ENCODE measurements around the gene NTRK3. TPM values are rescaled to one million over a fixed set of nuclear protein-coding genes. Genes with fewer than 3 reads are reported as not detected.
"Not testable (repeated sequence)": the region's sequence is repeated elsewhere in the genome, so short reads cannot be mapped to it uniquely, and the experiment has no call there.

The NTRK3 gene
- total RNA-seq, 2 donors from 2014 or later, result not detected

- H3K9me3 ChIP-seq (ENCODE audit: control insufficient read depth, low read length, poor library complexity, severe bottlenecking), result no peaks in the 10 kb centered on the region
- no peak for ATAC-seq
- H3K36me3 Mint-ChIP-seq (ENCODE audit: low read depth), result no peaks in the 10 kb centered on the region
- no peaks in the 10 kb centered on the region for H3K4me1 Mint-ChIP-seq
- peaks cover 12% of the 10 kb centered on the region for H3K27me3 Mint-ChIP-seq
- no peak overlapping the region for H3K27ac Mint-ChIP-seq
- no peak for DNase-seq
- no peak overlapping the region for H3K4me3 Mint-ChIP-seq
These were observed 384.7 kb downstream of the NTRK3 start for GRCh38 chr15:87871731-87872320.

DNA sequence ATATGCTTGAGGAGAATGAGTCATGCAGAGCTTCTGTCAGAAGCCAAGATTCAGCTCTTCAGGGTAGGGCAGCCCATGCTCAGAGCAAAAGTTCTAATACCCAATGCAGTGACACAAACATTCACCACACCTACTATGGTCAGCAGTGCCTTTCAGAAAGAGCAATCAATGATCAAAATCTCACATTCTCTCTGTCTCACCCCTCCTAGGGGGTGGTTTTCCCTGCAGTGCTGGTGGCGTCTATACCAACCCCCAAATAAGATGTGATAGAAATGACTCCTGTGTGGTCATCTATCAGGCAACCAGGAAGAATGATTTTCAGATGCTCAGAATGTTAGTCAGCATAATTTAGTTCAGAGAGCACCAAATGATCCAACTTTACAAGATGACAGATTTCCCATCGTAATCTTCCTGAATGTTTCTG lies 385.3 kb downstream of the NTRK3 start:
- Mint-ChIP-seq H3K27me3 (peaks cover 10% of the 10 kb centered on the region), H3K4me1 (no peaks in the 10 kb centered on the region), H3K36me3 (ENCODE audit: low read depth) (no peaks in the 10 kb centered on the region), H3K27ac (no peak overlapping the region), H3K4me3 (no peak overlapping the region)
- no peaks in the 10 kb centered on the region for H3K9me3 ChIP-seq (ENCODE audit: control insufficient read depth, low read length, poor library complexity, severe bottlenecking)
- DNase-seq, result no peak
- no peak for ATAC-seq

DNA sequence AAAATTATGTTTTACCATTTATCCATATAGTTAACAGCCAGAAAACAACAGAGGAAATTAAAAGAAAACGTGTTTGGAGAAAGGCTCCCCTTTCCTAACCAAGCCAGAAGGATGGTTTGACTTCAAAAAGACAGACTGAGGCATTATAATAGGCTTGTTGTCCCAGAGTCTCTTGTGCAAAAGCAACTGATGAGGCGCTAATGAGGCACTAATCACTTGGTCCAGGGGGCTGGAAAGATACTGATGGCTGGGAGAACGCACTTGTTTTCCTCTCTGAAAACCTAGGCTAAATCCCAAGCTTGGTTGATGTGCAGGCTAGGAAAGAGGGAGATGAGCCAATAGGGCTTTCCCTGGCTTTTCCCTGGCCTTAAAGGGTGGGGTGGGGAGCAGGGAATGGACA lies 389.6 kb downstream of the NTRK3 start:
- no peak for ATAC-seq
- H3K4me3 Mint-ChIP-seq, result no peak overlapping the region

GRCh38 chr15:87863152-87863551 lies 393.4 kb downstream of the NTRK3 start:
- Mint-ChIP-seq H3K27me3 (peaks cover 27% of the 10 kb centered on the region), H3K27ac (no peak overlapping the region), H3K4me1 (no peaks in the 10 kb centered on the region), H3K36me3 (ENCODE audit: low read depth) (no peaks in the 10 kb centered on the region), H3K4me3 (no peak overlapping the region)
- DNase-seq (no peak), ATAC-seq (no peak)
- H3K9me3 ChIP-seq (ENCODE audit: control insufficient read depth, low read length, poor library complexity, severe bottlenecking), result no peaks in the 10 kb centered on the region

More for the DNA sequence above, 389.6 kb downstream of the NTRK3 start:
- no peak overlapping the region for H3K27ac Mint-ChIP-seq
- H3K36me3 Mint-ChIP-seq (ENCODE audit: low read depth), result no peaks in the 10 kb centered on the region
- H3K4me1 Mint-ChIP-seq, result no peaks in the 10 kb centered on the region
- DNase-seq, result no peak
- no peaks in the 10 kb centered on the region for H3K9me3 ChIP-seq (ENCODE audit: control insufficient read depth, low read length, poor library complexity, severe bottlenecking)
- peaks cover 18% of the 10 kb centered on the region for H3K27me3 Mint-ChIP-seq

- Mint-ChIP-seq H3K4me3 (no peak overlapping the region), H3K4me1 (no peaks in the 10 kb centered on the region), H3K27me3 (peaks cover 36% of the 10 kb centered on the region), H3K27ac (no peak overlapping the region), H3K36me3 (ENCODE audit: low read depth) (no peaks in the 10 kb centered on the region)
- DNase-seq (no peak), ATAC-seq (no peak)
- no peaks in the 10 kb centered on the region for H3K9me3 ChIP-seq (ENCODE audit: control insufficient read depth, low read length, poor library complexity, severe bottlenecking)
These were observed 395.8 kb downstream of the NTRK3 start for GRCh38 chr15:87860743-87861142.

- ATAC-seq (no peak), DNase-seq (no peak)
- no peaks in the 10 kb centered on the region for H3K9me3 ChIP-seq (ENCODE audit: control insufficient read depth, low read length, poor library complexity, severe bottlenecking)
- Mint-ChIP-seq H3K36me3 (ENCODE audit: low read depth) (no peaks in the 10 kb centered on the region), H3K27ac (no peak overlapping the region), H3K4me1 (no peaks in the 10 kb centered on the region), H3K4me3 (no peak overlapping the region), H3K27me3 (peaks cover 32% of the 10 kb centered on the region)
These were observed 397.9 kb downstream of the NTRK3 start for GRCh38 chr15:87858651-87859050.

DNA sequence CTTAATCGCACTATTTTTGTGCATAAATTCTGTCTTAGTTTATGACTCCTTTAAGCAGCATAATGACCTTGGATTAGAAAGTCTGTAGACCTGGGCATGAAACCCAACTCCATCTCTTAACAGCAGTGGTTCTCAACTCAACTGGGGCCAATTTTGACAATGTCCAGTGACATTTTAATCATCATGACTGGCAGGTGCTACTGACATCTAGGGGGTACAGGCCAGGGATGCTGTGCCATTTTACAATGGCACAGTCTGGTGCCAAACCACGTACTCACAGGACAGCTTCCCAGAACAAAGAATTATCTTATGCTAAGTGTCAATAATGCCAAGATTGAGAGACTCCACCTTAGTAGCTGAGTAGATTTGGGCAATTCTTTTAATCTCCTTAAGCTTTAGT lies 405.0 kb downstream of the NTRK3 start:
- Mint-ChIP-seq H3K4me1 (no peaks in the 10 kb centered on the region), H3K4me3 (no peak overlapping the region), H3K27ac (no peak overlapping the region), H3K27me3 (peaks cover 25% of the 10 kb centered on the region), H3K36me3 (ENCODE audit: low read depth) (no peaks in the 10 kb centered on the region)
- H3K9me3 ChIP-seq (ENCODE audit: control insufficient read depth, low read length, poor library complexity, severe bottlenecking), result no peaks in the 10 kb centered on the region
- ATAC-seq (no peak), DNase-seq (no peak)

DNA sequence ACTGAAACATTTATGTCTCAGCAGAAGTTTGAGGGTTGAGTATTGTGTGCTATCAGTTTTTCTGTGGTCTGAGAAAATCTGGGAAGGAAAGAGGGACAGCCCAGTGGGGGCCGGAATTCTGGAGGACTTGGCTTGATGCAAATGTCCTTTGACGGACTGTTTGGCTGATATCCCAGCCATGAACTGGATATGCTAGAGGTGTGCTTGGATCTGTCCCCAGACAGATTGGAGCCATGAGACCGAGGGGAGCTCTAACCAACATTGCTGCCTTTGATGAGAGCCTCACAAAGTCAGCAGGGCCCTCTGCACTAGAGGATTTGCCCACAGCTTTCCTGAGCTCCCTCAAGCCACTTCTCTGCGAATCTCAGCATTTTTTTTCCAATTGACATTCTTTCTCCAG lies 405.6 kb downstream of the NTRK3 start:
- ATAC-seq, result no peak
- DNase-seq, result no peak
- H3K4me1 Mint-ChIP-seq, result no peaks in the 10 kb centered on the region
- H3K9me3 ChIP-seq (ENCODE audit: control insufficient read depth, low read length, poor library complexity, severe bottlenecking), result no peaks in the 10 kb centered on the region
- no peak overlapping the region for H3K27ac Mint-ChIP-seq
- H3K27me3 Mint-ChIP-seq, result peaks cover 21% of the 10 kb centered on the region
- H3K36me3 Mint-ChIP-seq (ENCODE audit: low read depth), result no peaks in the 10 kb centered on the region
- no peak overlapping the region for H3K4me3 Mint-ChIP-seq

- Mint-ChIP-seq H3K27ac (no peak overlapping the region), H3K36me3 (ENCODE audit: low read depth) (no peaks in the 10 kb centered on the region), H3K4me1 (no peaks in the 10 kb centered on the region), H3K4me3 (no peak overlapping the region), H3K27me3 (peaks cover 17% of the 10 kb centered on the region)
- DNase-seq (no peak), ATAC-seq (no peak)
- H3K9me3 ChIP-seq (ENCODE audit: control insufficient read depth, low read length, poor library complexity, severe bottlenecking), result no peaks in the 10 kb centered on the region
These were observed 407.4 kb downstream of the NTRK3 start for GRCh38 chr15:87849181-87849580.

DNA sequence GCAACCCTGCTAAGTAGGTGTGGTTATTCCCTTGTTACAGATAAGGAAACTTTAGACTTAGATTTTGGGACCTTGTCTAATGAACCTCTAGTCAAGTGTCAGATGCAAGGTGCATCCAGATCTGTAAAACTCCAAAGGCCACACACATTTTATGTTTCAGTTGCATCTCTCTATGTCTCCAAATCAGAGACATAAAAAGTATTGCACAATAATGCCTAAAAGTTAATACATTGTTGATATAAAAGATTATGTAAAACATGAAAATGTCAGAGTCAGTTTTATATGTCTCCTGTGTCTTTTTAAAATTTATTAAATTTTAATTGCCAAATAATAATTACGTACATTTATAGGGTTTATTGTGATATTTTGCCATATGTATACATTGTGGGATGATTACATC lies 408.5 kb downstream of the NTRK3 start:
- Mint-ChIP-seq H3K4me3 (no peak overlapping the region), H3K27me3 (peaks cover 12% of the 10 kb centered on the region), H3K4me1 (no peaks in the 10 kb centered on the region), H3K36me3 (ENCODE audit: low read depth) (no peaks in the 10 kb centered on the region), H3K27ac (no peak overlapping the region)
- H3K9me3 ChIP-seq (ENCODE audit: control insufficient read depth, low read length, poor library complexity, severe bottlenecking), result no peaks in the 10 kb centered on the region
- DNase-seq (no peak), ATAC-seq (no peak)

DNA sequence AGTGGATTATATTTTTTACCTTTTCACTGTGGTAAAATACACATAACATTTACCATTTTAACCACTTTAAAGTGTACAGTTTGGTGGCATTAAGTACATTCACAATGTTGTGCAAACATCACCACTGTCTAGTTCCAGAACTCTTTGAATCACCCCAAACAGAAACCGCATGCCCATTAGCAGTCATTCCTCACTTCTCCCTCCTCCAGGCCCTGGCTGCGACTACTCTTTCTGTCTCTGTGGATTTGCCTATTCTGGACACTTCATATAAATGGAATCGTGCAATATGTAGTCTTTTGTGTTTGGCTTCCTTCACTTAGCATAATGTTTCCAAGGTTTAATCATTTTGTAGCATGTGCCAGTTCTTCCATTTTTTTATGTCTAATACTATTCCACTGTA lies 409.8 kb downstream of the NTRK3 start:
- peaks cover 9% of the 10 kb centered on the region for H3K27me3 Mint-ChIP-seq
- no peaks in the 10 kb centered on the region for H3K36me3 Mint-ChIP-seq (ENCODE audit: low read depth)
- ATAC-seq, result no peak
- no peak overlapping the region for H3K27ac Mint-ChIP-seq
- no peaks in the 10 kb centered on the region for H3K9me3 ChIP-seq (ENCODE audit: control insufficient read depth, low read length, poor library complexity, severe bottlenecking)
- no peaks in the 10 kb centered on the region for H3K4me1 Mint-ChIP-seq
- no peak overlapping the region for H3K4me3 Mint-ChIP-seq
- DNase-seq, result no peak

GRCh38 chr15:87843312-87843711 lies 413.2 kb downstream of the NTRK3 start:
- Mint-ChIP-seq H3K27ac (no peak overlapping the region), H3K4me1 (no peaks in the 10 kb centered on the region), H3K4me3 (no peak overlapping the region), H3K27me3 (no peaks in the 10 kb centered on the region), H3K36me3 (ENCODE audit: low read depth) (no peaks in the 10 kb centered on the region)
- ATAC-seq, result no peak
- H3K9me3 ChIP-seq (ENCODE audit: control insufficient read depth, low read length, poor library complexity, severe bottlenecking), result no peaks in the 10 kb centered on the region
- no peak for DNase-seq

GRCh38 chr15:87841426-87841998 lies 415.0 kb downstream of the NTRK3 start:
- H3K4me1 Mint-ChIP-seq, result no peaks in the 10 kb centered on the region
- H3K27ac Mint-ChIP-seq, result no peak overlapping the region
- DNase-seq (no peak), ATAC-seq (no peak)
- no peak overlapping the region for H3K4me3 Mint-ChIP-seq
- H3K9me3 ChIP-seq (ENCODE audit: control insufficient read depth, low read length, poor library complexity, severe bottlenecking), result no peaks in the 10 kb centered on the region
- H3K27me3 Mint-ChIP-seq, result no peaks in the 10 kb centered on the region
- no peaks in the 10 kb centered on the region for H3K36me3 Mint-ChIP-seq (ENCODE audit: low read depth)

- ATAC-seq; H3K4me1 Mint-ChIP-seq; H3K27ac Mint-ChIP-seq; DNase-seq; H3K36me3 Mint-ChIP-seq (ENCODE audit: low read depth); H3K4me3 Mint-ChIP-seq; H3K27me3 Mint-ChIP-seq; H3K9me3 ChIP-seq (ENCODE audit: control insufficient read depth, low read length, poor library complexity, severe bottlenecking): not testable (repeated sequence)
These were observed 420.7 kb downstream of the NTRK3 start for GRCh38 chr15:87835830-87836229.
